ENCODE data around the gene SRR.

DNA sequence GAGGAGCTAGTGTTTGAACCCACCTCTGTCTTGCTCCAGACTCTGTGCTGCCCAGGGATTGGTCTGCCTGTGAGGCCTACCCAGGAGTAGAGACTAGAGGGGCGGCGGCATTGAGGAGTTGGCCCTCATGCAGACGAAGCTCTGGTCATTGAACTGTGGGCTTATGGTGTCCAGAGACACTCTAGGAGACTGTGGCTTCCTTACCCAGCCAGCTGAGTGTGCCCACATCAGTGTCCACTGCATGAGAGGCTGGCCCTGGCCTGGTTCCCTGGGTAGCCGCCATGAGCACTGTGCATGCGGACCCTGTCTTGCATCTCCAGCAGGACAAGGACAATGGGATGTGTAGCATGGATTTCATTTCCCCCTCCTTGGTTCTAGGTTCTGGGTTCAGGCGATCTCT is 47.5 kb downstream of the SRR start:
- TF ChIP-seq, protein P1, sequence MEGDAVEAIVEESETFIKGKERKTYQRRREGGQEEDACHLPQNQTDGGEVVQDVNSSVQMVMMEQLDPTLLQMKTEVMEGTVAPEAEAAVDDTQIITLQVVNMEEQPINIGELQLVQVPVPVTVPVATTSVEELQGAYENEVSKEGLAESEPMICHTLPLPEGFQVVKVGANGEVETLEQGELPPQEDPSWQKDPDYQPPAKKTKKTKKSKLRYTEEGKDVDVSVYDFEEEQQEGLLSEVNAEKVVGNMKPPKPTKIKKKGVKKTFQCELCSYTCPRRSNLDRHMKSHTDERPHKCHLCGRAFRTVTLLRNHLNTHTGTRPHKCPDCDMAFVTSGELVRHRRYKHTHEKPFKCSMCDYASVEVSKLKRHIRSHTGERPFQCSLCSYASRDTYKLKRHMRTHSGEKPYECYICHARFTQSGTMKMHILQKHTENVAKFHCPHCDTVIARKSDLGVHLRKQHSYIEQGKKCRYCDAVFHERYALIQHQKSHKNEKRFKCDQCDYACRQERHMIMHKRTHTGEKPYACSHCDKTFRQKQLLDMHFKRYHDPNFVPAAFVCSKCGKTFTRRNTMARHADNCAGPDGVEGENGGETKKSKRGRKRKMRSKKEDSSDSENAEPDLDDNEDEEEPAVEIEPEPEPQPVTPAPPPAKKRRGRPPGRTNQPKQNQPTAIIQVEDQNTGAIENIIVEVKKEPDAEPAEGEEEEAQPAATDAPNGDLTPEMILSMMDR (IDR thresholded peaks at IDR 0.05; ENCODE audit: low read depth, low read length, missing input control) = no peak
- TF ChIP-seq RAD21 (IDR thresholded peaks at IDR 0.05) (no peak), FOXA1 (IDR thresholded peaks at IDR 0.05) (no peak), EGR1 (IDR thresholded peaks at IDR 0.05; ENCODE audit: low read depth in 2 of 2) (no peak), JUND (IDR thresholded peaks at IDR 0.05) (no peak), TAF1 (conservative IDR thresholded peaks at IDR 0.05) (no peak)
- TF ChIP-seq, protein P2, sequence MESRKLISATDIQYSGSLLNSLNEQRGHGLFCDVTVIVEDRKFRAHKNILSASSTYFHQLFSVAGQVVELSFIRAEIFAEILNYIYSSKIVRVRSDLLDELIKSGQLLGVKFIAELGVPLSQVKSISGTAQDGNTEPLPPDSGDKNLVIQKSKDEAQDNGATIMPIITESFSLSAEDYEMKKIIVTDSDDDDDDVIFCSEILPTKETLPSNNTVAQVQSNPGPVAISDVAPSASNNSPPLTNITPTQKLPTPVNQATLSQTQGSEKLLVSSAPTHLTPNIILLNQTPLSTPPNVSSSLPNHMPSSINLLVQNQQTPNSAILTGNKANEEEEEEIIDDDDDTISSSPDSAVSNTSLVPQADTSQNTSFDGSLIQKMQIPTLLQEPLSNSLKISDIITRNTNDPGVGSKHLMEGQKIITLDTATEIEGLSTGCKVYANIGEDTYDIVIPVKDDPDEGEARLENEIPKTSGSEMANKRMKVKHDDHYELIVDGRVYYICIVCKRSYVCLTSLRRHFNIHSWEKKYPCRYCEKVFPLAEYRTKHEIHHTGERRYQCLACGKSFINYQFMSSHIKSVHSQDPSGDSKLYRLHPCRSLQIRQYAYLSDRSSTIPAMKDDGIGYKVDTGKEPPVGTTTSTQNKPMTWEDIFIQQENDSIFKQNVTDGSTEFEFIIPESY (IDR thresholded peaks at IDR 0.05) = no peak
- TF ChIP-seq, protein P3, sequence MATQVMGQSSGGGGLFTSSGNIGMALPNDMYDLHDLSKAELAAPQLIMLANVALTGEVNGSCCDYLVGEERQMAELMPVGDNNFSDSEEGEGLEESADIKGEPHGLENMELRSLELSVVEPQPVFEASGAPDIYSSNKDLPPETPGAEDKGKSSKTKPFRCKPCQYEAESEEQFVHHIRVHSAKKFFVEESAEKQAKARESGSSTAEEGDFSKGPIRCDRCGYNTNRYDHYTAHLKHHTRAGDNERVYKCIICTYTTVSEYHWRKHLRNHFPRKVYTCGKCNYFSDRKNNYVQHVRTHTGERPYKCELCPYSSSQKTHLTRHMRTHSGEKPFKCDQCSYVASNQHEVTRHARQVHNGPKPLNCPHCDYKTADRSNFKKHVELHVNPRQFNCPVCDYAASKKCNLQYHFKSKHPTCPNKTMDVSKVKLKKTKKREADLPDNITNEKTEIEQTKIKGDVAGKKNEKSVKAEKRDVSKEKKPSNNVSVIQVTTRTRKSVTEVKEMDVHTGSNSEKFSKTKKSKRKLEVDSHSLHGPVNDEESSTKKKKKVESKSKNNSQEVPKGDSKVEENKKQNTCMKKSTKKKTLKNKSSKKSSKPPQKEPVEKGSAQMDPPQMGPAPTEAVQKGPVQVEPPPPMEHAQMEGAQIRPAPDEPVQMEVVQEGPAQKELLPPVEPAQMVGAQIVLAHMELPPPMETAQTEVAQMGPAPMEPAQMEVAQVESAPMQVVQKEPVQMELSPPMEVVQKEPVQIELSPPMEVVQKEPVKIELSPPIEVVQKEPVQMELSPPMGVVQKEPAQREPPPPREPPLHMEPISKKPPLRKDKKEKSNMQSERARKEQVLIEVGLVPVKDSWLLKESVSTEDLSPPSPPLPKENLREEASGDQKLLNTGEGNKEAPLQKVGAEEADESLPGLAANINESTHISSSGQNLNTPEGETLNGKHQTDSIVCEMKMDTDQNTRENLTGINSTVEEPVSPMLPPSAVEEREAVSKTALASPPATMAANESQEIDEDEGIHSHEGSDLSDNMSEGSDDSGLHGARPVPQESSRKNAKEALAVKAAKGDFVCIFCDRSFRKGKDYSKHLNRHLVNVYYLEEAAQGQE (IDR thresholded peaks at IDR 0.05) = no peak
